ENCODE measurements around the gene PRKCH. TPM values are rescaled to one million over a fixed set of nuclear protein-coding genes. Genes with fewer than 3 reads are reported as not detected.

Gene PRKCH
- total and polyA plus RNA-seq, 9 of the 15 experiments (the other 6 are each of a cell fraction or from before 2014, with no cell fraction given), result 0.61 to 4.4 (median 4.0) TPM

DNA sequence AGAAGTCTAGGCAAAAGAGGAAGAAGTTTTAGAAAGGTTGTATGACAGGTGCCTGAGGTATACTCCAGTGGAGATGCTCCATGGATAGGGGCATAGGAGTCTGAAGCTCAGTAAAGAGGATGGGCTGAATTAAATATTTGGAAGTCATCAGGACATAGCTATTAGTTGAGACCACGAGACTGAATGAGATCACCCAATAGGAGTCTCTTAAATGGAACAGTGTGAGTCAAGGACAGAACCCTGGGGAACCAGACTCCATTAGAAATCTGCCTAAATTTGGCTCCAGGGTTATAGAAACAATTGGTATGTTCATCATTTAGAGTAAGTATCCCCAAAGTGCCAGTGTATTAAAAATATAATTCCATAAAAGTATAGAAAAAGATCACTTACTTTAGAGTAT is 172.6 kb downstream of the PRKCH start:
- H3K27me3 ChIP-seq (ENCODE audit: control insufficient read depth in 2 of 2, insufficient read depth in 2 of 2, low read length in 2 of 2), result no peaks in the 10 kb centered on the region
- no peaks in the 10 kb centered on the region for H3K36me3 ChIP-seq (ENCODE audit: control insufficient read depth, insufficient read depth, low read length)
- no peak overlapping the region for H2AFZ ChIP-seq (ENCODE audit: low read depth, low read length)
- no peaks in the 10 kb centered on the region for H3K79me2 ChIP-seq (ENCODE audit: control insufficient read depth, insufficient read depth, low read length)
- no peak overlapping the region for H3K4me3 ChIP-seq
- WGBS (ENCODE audit: insufficient coverage, low coverage, missing lambda C conversion rate), result 13% methylated on average over 1 of the region's 1 CpG
- CTCF ChIA-PET (ENCODE audit: low intra/inter-chr PET ratio), result no interaction called here
- in situ Hi-C loops (cut with MboI) (no loop called here), intact Hi-C loops (cut with micrococcal nuclease) (no loop called here)
- FAIRE-seq (no peak), DNase-seq (ENCODE audit: extremely low read depth in 1 of 4, low spot score in 3 of 4) (no peak), ATAC-seq (no peak)
- H3K4me2 ChIP-seq (ENCODE audit: insufficient read depth, low read length), result no peak overlapping the region
- H3K4me1 ChIP-seq (replicated peaks in 1 of 2; ENCODE audit: control insufficient read depth in 2 of 2, insufficient read depth in 2 of 2, low read length in 2 of 2), result peaks cover 0 to 7% of the 10 kb centered on the region in 2 experiments; a peak in 3 of 5 replicates
- POLR2A ChIA-PET, result interaction anchor here (1.1 kb wide), 1 partner anchor 12 kb away, joined by 3 read pairs; no protein-coding TSS in a partner anchor
- no peaks in the 10 kb centered on the region for H4K20me1 ChIP-seq (replicated peaks; ENCODE audit: control insufficient read depth, insufficient read depth, low read length)
- BruUV-seq (replicated peaks), result no TSS peak
- TF ChIP-seq TCF7L2 (IDR thresholded peaks at IDR 0.05; ENCODE audit: low read depth, low read length) (no peak), ZNF324 (CRISPR knock-in tag; IDR thresholded peaks at IDR 0.05) (no peak), YBX1 (IDR thresholded peaks at IDR 0.05) (no peak), GTF2F1 (IDR thresholded peaks at IDR 0.05; ENCODE audit: low read depth, low read length) (no peak), VEZF1 (CRISPR knock-in tag; IDR thresholded peaks at IDR 0.05) (no peak), NR1H2 (CRISPR knock-in tag; IDR thresholded peaks at IDR 0.05) (no peak), PHB2 (IDR thresholded peaks at IDR 0.05; ENCODE audit: low read depth) (no peak), FOXA1 (IDR thresholded peaks at IDR 0.05; ENCODE audit: borderline replicate concordance) (no peak), BRD4 (IDR thresholded peaks at IDR 0.05) (no peak), MEIS2 (IDR thresholded peaks at IDR 0.05; ENCODE audit: partially characterized antibody) (no peak)
- H3K9me1 ChIP-seq (ENCODE audit: control insufficient read depth, insufficient read depth, low read length), result no peaks in the 10 kb centered on the region
- H3K9ac ChIP-seq (ENCODE audit: insufficient read depth in 1 of 2, low read depth in 2 of 2, low read length in 2 of 2), result no peak overlapping the region
- no peak overlapping the region for H3K27ac ChIP-seq (ENCODE audit: extremely low read depth, low read depth, low read length)
- H3K9me3 ChIP-seq (replicated peaks; ENCODE audit: control insufficient read depth, insufficient read depth, low read depth, low read length), result no peaks in the 10 kb centered on the region
